Body of pancreas (tissue), 4 donors: ENCODE results near the gene MFSD12. TPM values are rescaled to one million over a fixed set of nuclear protein-coding genes. Genes with fewer than 3 reads are reported as not detected.

ENCODE experiments used
- ATAC-seq: fragments of 150-250 bp; one replicate; pipeline ENCODE4 v1.9.1; 2016
- DNase-seq, 4 donors: peaks; one replicate each; pipeline ENCODE4 v3.0.0-alpha.2; 2019
- H3K27ac ChIP-seq, 4 donors: fragments of 200-600 bp; sonication (generic); 1 replicate in 3 of 4; 2 replicates in 1 of 4; pipeline versions ENCODE4 v1.5.1 to v1.6.1; 2016 to 2019; ENCODE audit warnings: mild to moderate bottlenecking in 1 of 4, mixed read lengths in 1 of 4, moderate library complexity in 1 of 4
- H3K27me3 ChIP-seq, 2 donors: fragments of 200-600 bp; sonication (generic); one replicate each; pipeline ENCODE4 v1.6.0; 2016; ENCODE audit warnings: mild to moderate bottlenecking in 1 of 2
- H3K36me3 ChIP-seq, 2 donors: fragments of 200-600 bp; sonication (generic); replicated peaks in 1 of 2; 2 replicates each; pipeline ENCODE4 v1.5.1; 2016; ENCODE audit warnings: low read depth in 2 of 2; ENCODE audit not compliant: insufficient read depth in 1 of 2
- H3K4me1 ChIP-seq: fragments of 200-600 bp; sonication (generic); one replicate; pipeline ENCODE4 v1.6.0; 2016
- H3K4me3 ChIP-seq, 2 donors: fragments of 200-600 bp; sonication (generic); 1 replicate in 1 of 2; 2 replicates in 1 of 2; pipeline ENCODE4 v1.5.1; 2016 to 2019
- H3K9me3 ChIP-seq, 3 donors: fragments of 200-600 bp; sonication (generic); 1 replicate in 2 of 3; 2 replicates in 1 of 3; pipeline ENCODE4 v1.5.1; 2016
- CTCF ChIP-seq, 7 experiments: fragments of 450-650 bp in 4 of 7; fragments of 200-600 bp in 3 of 7; sonication (generic) in 3 of 7; IDR thresholded peaks; one replicate each; pipeline ENCODE4 v1.5.1; 2016 to 2019; ENCODE audit warnings: antibody characterized with exemption in 7 of 7
- POLR2A ChIP-seq, 3 donors: fragments of 450-650 bp; IDR thresholded peaks; one replicate each; pipeline ENCODE4 v1.6.1; 2016; ENCODE audit warnings: antibody characterized with exemption in 3 of 3, mild to moderate bottlenecking in 2 of 3
- WGBS, 2 donors: methylation state at CpG; one replicate each; pipeline ENCODE4 v1.1.5; 2017; 5-methylcytosine and 5-hydroxymethylcytosine counted together
- intact Hi-C: fragments of 100-400 bp; cut with DNase I; formaldehyde crosslinking; loops from one replicate; pipeline ENCODE4 v1.15.1; 2023
- total RNA-seq, 2 donors: library from RNA; depleted of rRNA; stranded (reverse); fragments of >200 nt; gene quantifications; one replicate each; pipeline ENCODE4 v1.1.0, GENCODE V29; 2016

The MFSD12 gene
- total RNA-seq, 2 donors from 2014 or later, result 64.3 to 78.8 TPM

GRCh38 chr19:3578390-3578789, 21.0 kb upstream of the MFSD12 start:
- H3K27me3 ChIP-seq, result no peaks in the 10 kb centered on the region
- H3K4me1 ChIP-seq, result peaks cover 6% of the 10 kb centered on the region
- intact Hi-C loops, result no loop called here
- H3K9me3 ChIP-seq, result no peaks in the 10 kb centered on the region
- TF ChIP-seq POLR2A (IDR thresholded peaks at IDR 0.05), result no peak
- no peak for TF ChIP-seq CTCF (IDR thresholded peaks at IDR 0.05)
- H3K36me3 ChIP-seq, result no peaks in the 10 kb centered on the region
- DNase-seq (no peak), ATAC-seq (no peak)
- no peak overlapping the region for H3K27ac ChIP-seq
- 74 to 89% methylated on average over 7 to 17 of the region's 17 CpGs for WGBS, 2 donors
- H3K4me3 ChIP-seq, result no peak overlapping the region

- 77 to 84% methylated on average over 44 to 49 of the region's 60 CpGs for WGBS, 2 donors
- intact Hi-C loops, result no loop called here
- no peak for TF ChIP-seq POLR2A (IDR thresholded peaks at IDR 0.05)
- Histone ChIP-seq H3K27me3 (no peaks in the 10 kb centered on the region), H3K4me1 (peaks cover 9% of the 10 kb centered on the region), H3K4me3 (no peak overlapping the region), H3K27ac (no peak overlapping the region), H3K9me3 (no peaks in the 10 kb centered on the region), H3K36me3 (no peaks in the 10 kb centered on the region)
- ATAC-seq (no peak), DNase-seq (no peak)
Observed at GRCh38 chr19:3577723-3578344, 20.4 kb upstream of the MFSD12 start.

- no peaks in the 10 kb centered on the region for H3K9me3 ChIP-seq
- no peaks in the 10 kb centered on the region for H3K36me3 ChIP-seq
- H3K27me3 ChIP-seq, result no peaks in the 10 kb centered on the region
- no peak for ATAC-seq
- peaks cover 14% of the 10 kb centered on the region for H3K4me1 ChIP-seq
- intact Hi-C loops, result no loop called here
- peak in 3 of 4 donors; percentile 31 to 43 (median 39) for DNase-seq
- TF ChIP-seq CTCF (IDR thresholded peaks at IDR 0.05), result no peak
- no peak for TF ChIP-seq POLR2A (IDR thresholded peaks at IDR 0.05)
- no peak overlapping the region for H3K4me3 ChIP-seq
- WGBS, 2 donors, result 64 to 92% methylated on average over 45 to 63 of the region's 78 CpGs
- H3K27ac ChIP-seq, result no peak overlapping the region
Observed at GRCh38 chr19:3576696-3577443, 19.5 kb upstream of the MFSD12 start.

- Histone ChIP-seq H3K27me3 (no peaks in the 10 kb centered on the region), H3K9me3 (no peaks in the 10 kb centered on the region), H3K36me3 (no peaks in the 10 kb centered on the region), H3K4me1 (peaks cover 18% of the 10 kb centered on the region), H3K27ac (no peak overlapping the region), H3K4me3 (no peak overlapping the region)
- TF ChIP-seq POLR2A (IDR thresholded peaks at IDR 0.05), result no peak
- no peak for ATAC-seq
- 88% methylated on average over 19 to 28 of the region's 29 CpGs for WGBS, 2 donors
- intact Hi-C loops, result no loop called here
- no peak for DNase-seq
Observed at GRCh38 chr19:3575949-3576673, 18.7 kb upstream of the MFSD12 start.

GRCh38 chr19:3575260-3575741, 17.9 kb upstream of the MFSD12 start:
- no peak overlapping the region for H3K27ac ChIP-seq
- H3K4me3 ChIP-seq, result no peak overlapping the region
- ATAC-seq (no peak), DNase-seq (no peak)
- intact Hi-C loops, result no loop called here
- TF ChIP-seq POLR2A (IDR thresholded peaks at IDR 0.05), result no peak
- peak in 1 of 7 experiments; percentile 12 for TF ChIP-seq CTCF (IDR thresholded peaks at IDR 0.05)
- 88 to 92% methylated on average over 19 of the region's 19 CpGs for WGBS, 2 donors
- peaks cover 18% of the 10 kb centered on the region for H3K4me1 ChIP-seq
- no peaks in the 10 kb centered on the region for H3K36me3 ChIP-seq
- H3K9me3 ChIP-seq, result no peaks in the 10 kb centered on the region
- H3K27me3 ChIP-seq, result no peaks in the 10 kb centered on the region
